Measurements from ENCODE around the gene RNF31.

The RNF31 gene

GRCh38 chr14:24159777-24160498 is 12.6 kb downstream of the RNF31 start:
- DNase-seq (ENCODE audit: low spot score) = no peak

- DNase-seq (ENCODE audit: low spot score) = no peak
Measured at GRCh38 chr14:24160499-24160849, 13.2 kb downstream of the RNF31 start.

- peak; percentile 96 for DNase-seq (ENCODE audit: low spot score)
Measured at GRCh38 chr14:24160850-24161804, 13.8 kb downstream of the RNF31 start, which contains the start of gene IRF9. IRF9 (plus strand) TSS chr14:24161265; CDS start chr14:24162145, 880 bp downstream.

GRCh38 chr14:24162093-24162492 is 14.8 kb downstream of the RNF31 start:
- peak; percentile 57 for DNase-seq (ENCODE audit: low spot score)

GRCh38 chr14:24164518-24164991 is 17.3 kb downstream of the RNF31 start:
- no peak for DNase-seq (ENCODE audit: low spot score)

GRCh38 chr14:24165785-24166184 is 18.5 kb downstream of the RNF31 start:
- DNase-seq (ENCODE audit: low spot score) = no peak

GRCh38 chr14:24167469-24168114 is 20.3 kb downstream of the RNF31 start:
- no peak for DNase-seq (ENCODE audit: low spot score)

GRCh38 chr14:24171422-24172260 is 24.3 kb downstream of the RNF31 start, which contains the start of gene REC8:
REC8 (plus strand) TSS chr14:24172080; CDS start chr14:24172553, 473 bp downstream.
- DNase-seq (ENCODE audit: low spot score) = no peak

GRCh38 chr14:24172261-24172860 is 25.1 kb downstream of the RNF31 start:
- no peak for DNase-seq (ENCODE audit: low spot score)

- no peak for DNase-seq (ENCODE audit: low spot score)
Measured at GRCh38 chr14:24172871-24173281, 25.6 kb downstream of the RNF31 start.

GRCh38 chr14:24176599-24176998 is 29.3 kb downstream of the RNF31 start:
- DNase-seq (ENCODE audit: low spot score) = no peak

GRCh38 chr14:24177041-24177825 is 29.9 kb downstream of the RNF31 start:
- no peak for DNase-seq (ENCODE audit: low spot score)

- DNase-seq (ENCODE audit: low spot score) = no peak
Measured at GRCh38 chr14:24177891-24178290, 30.6 kb downstream of the RNF31 start.

GRCh38 chr14:24178399-24179178 is 31.3 kb downstream of the RNF31 start:
- no peak for DNase-seq (ENCODE audit: low spot score)

- DNase-seq (ENCODE audit: low spot score) = no peak
Measured at GRCh38 chr14:24179294-24179960, 32.1 kb downstream of the RNF31 start.

GRCh38 chr14:24179961-24180796 is 32.9 kb downstream of the RNF31 start:
- peak; percentile 69 for DNase-seq (ENCODE audit: low spot score)

- no peak for DNase-seq (ENCODE audit: low spot score)
Measured at GRCh38 chr14:24181371-24182077, 34.2 kb downstream of the RNF31 start.
